Ishikawa (cell line): ENCODE results near the gene ZYX.

ENCODE experiments used
- CEBPB ChIP-seq: IDR thresholded peaks from 2 replicates; pipeline ENCODE4 v1.6.1; 2012
- CREB1 ChIP-seq: IDR thresholded peaks from 2 replicates; pipeline ENCODE4 v1.6.1; 2012; ENCODE audit warnings: low read depth
- EGR1 ChIP-seq: IDR thresholded peaks from 2 replicates; pipeline ENCODE4 v1.6.1; 2012
- EP300 ChIP-seq: IDR thresholded peaks from 2 replicates; pipeline ENCODE4 v1.6.1; 2012; ENCODE audit warnings: borderline replicate concordance
- FOXM1 ChIP-seq: IDR thresholded peaks from 2 replicates; pipeline ENCODE4 v1.6.1; 2012; ENCODE audit warnings: low read depth, borderline replicate concordance
- NFIC ChIP-seq: IDR thresholded peaks from 2 replicates; pipeline ENCODE4 v1.6.1; 2012
- RAD21 ChIP-seq: IDR thresholded peaks from 2 replicates; pipeline ENCODE4 v1.6.1; 2012; ENCODE audit warnings: low read depth
- TAF1 ChIP-seq: IDR thresholded peaks from 2 replicates; pipeline ENCODE4 v1.6.1; 2012; ENCODE audit warnings: low read depth, mild to moderate bottlenecking
- TCF12 ChIP-seq: IDR thresholded peaks from 2 replicates; pipeline ENCODE4 v1.6.1; 2012; ENCODE audit warnings: low read depth
- TEAD4 ChIP-seq: IDR thresholded peaks from 2 replicates; pipeline ENCODE4 v1.6.1; 2012
- YY1 ChIP-seq: IDR thresholded peaks from 2 replicates; pipeline ENCODE4 v1.6.1; 2012; ENCODE audit warnings: low read depth
- ZBTB7A ChIP-seq: IDR thresholded peaks from 2 replicates; pipeline ENCODE4 v1.6.1; 2012; ENCODE audit warnings: low read depth
- TF ChIP-seq, protein P1 (sequence below): IDR thresholded peaks from 2 replicates; pipeline ENCODE4 v1.6.1; 2012
- TF ChIP-seq, protein P2 (sequence below): IDR thresholded peaks from 2 replicates; pipeline ENCODE4 v1.6.1; 2012; ENCODE audit warnings: low read depth, mild to moderate bottlenecking
- TF ChIP-seq, protein P3 (sequence below): IDR thresholded peaks from 2 replicates; pipeline ENCODE4 v1.6.1; 2012

Gene ZYX

DNA sequence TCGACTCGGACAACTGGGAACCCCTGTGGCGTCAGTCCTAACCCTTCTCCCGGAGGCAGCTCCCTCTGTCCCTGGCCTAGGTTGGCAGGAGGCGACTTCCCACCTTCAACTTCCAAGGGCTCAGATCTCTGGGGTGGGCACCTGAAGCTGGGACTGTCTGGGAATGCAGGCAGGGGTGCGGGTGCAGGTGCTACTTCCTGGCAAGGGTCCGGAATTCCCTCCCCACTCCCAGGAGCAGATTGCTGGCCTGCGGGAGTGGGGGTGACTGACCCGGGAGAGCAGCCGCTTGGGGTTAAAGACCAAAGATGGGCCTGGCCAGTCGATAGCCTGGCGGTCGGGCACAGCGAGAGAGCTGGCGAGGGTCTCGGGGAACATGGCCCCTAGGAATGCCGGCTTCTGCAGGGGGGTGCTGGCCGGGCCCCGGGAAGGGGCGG, 27.1 kb downstream of the ZYX start:
- TF ChIP-seq TAF1 (no peak), CEBPB (no peak), RAD21 (no peak), NFIC (no peak), YY1 (no peak), FOXM1 (no peak), EP300 (no peak), CREB1 (no peak)
- TF ChIP-seq, protein P1, sequence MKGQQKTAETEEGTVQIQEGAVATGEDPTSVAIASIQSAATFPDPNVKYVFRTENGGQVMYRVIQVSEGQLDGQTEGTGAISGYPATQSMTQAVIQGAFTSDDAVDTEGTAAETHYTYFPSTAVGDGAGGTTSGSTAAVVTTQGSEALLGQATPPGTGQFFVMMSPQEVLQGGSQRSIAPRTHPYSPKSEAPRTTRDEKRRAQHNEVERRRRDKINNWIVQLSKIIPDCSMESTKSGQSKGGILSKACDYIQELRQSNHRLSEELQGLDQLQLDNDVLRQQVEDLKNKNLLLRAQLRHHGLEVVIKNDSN = no peak
- TF ChIP-seq, protein P2, sequence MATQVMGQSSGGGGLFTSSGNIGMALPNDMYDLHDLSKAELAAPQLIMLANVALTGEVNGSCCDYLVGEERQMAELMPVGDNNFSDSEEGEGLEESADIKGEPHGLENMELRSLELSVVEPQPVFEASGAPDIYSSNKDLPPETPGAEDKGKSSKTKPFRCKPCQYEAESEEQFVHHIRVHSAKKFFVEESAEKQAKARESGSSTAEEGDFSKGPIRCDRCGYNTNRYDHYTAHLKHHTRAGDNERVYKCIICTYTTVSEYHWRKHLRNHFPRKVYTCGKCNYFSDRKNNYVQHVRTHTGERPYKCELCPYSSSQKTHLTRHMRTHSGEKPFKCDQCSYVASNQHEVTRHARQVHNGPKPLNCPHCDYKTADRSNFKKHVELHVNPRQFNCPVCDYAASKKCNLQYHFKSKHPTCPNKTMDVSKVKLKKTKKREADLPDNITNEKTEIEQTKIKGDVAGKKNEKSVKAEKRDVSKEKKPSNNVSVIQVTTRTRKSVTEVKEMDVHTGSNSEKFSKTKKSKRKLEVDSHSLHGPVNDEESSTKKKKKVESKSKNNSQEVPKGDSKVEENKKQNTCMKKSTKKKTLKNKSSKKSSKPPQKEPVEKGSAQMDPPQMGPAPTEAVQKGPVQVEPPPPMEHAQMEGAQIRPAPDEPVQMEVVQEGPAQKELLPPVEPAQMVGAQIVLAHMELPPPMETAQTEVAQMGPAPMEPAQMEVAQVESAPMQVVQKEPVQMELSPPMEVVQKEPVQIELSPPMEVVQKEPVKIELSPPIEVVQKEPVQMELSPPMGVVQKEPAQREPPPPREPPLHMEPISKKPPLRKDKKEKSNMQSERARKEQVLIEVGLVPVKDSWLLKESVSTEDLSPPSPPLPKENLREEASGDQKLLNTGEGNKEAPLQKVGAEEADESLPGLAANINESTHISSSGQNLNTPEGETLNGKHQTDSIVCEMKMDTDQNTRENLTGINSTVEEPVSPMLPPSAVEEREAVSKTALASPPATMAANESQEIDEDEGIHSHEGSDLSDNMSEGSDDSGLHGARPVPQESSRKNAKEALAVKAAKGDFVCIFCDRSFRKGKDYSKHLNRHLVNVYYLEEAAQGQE = no peak

DNA sequence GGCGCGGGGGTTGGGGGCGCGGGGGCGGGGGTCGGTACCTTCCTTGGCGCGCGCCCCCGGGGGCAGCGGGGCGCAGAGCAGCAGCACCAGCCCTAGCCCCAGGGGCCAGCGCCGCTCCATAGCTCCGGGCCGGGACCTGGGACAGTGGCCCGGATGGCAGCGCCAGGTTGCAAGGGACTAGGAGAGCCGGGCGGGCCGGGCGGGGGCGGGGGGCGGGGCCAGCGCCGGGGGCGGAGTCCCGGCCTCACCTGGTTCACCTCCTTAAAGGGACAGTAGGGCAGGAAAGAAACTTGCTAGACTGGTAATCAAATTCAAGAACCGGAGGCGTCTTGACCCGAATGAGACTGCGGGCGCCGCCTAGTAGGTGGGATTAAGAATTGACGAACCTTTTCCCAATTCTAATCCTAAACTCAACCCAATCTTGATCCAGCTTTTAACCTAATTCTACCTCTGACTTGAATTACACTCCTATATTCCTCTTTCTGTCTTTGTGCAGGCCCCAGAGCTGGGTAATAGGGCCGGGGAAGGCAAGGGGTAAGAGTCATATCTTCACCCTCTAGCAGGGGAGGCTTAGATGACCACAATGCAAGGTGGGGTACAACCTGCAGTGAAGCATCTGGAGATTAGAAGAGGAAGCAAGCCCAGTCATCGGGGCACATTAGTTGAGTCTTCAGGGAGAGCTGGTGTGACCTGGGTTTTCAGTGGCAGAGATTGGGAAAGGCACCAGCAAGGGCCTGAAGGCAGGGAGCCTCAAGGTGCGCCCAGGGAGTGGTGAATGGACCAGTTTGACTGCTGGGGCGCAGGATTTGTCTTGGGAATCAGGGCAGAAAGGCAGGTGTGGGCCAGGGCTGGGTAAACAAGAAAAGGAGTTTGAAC, 27.8 kb downstream of the ZYX start, which contains the start of gene EPHA1:
EPHA1 (minus strand) TSS at position 171 of the 876 bp plus-strand sequence; CDS start at position 120, 51 bp downstream.
- TF ChIP-seq, protein P3, sequence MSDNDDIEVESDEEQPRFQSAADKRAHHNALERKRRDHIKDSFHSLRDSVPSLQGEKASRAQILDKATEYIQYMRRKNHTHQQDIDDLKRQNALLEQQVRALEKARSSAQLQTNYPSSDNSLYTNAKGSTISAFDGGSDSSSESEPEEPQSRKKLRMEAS = peak; percentile 45; the same call in 1 of the 2 replicates
- TF ChIP-seq, protein P1 = no peak
- TF ChIP-seq EGR1 = peak; percentile 34
- no peak for TF ChIP-seq TEAD4
- TF ChIP-seq, protein P2 = no peak
- TF ChIP-seq YY1 = no peak
- TF ChIP-seq RAD21 = peak; percentile 60
- no peak for TF ChIP-seq EP300
- TF ChIP-seq CEBPB = no peak
- peak; percentile 48; the same call in 1 of the 2 replicates for TF ChIP-seq TAF1
- TF ChIP-seq TCF12 = no peak; the same call in 1 of the 2 replicates
- no peak for TF ChIP-seq CREB1
- TF ChIP-seq FOXM1 = no peak
- no peak for TF ChIP-seq NFIC
- TF ChIP-seq ZBTB7A = no peak

DNA sequence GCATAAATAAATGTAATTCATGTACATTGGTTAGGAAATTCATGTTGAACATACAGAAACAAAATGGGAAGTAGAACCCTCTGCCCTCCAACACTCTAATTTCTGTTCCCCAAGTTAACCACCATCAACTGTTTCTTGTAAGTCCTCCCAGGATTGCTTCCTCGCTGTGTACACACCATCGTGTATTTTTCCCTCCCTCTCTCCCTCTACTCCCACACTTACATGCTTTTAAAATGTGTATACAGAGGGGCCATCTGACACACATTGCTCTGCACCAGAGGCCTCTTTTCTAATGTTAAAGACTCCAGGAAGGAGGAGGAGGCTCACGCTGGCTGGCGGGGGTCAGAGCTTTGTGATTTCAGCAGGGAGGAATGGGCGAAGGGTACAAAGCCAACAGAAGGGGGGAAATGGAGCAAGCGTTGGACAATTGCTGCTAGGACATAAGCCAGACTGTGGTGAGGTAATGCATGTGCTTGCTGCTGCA, 29.4 kb downstream of the ZYX start:
- TF ChIP-seq CREB1 = no peak

DNA sequence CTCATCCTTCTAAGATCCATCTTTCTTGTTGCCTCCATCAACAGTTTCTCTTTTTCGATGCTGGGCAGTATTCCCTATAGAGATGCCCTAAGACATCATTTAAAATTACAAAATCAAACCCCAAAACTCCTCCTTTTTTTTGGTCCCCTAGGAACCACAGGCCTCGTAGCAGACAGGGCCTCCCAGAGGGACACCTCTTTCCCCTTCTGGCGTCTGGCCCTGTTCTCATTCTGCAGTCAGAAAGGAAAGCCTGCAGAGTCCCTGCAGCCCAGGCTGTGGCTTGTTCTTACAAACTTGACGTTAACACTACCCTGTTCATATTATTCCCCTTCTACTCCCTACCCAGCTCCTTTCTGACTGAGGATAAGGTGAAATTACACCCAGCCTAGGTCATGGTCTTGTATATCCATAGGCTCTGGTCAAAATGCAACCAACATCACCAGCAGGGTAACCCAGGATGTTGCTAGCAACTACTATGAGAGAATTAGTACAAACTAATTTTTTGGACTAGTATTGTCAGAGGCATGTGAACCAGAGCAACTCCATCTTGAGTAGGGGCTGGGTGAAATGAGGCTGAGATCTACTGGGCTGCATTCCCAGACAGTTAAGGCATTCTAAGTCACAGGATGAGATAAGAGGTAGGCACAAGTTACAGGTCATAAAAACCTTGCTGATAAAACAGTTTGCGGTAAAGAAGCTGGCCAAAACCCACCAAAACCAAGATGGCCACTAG, 31.0 kb downstream of the ZYX start:
- TF ChIP-seq ZBTB7A (no peak), NFIC (no peak)
- TF ChIP-seq, protein P1 = no peak

GRCh38 chr7:143413123-143413522, 32.0 kb downstream of the ZYX start:
- TF ChIP-seq, protein P1 = no peak
- no peak for TF ChIP-seq FOXM1
- no peak for TF ChIP-seq TCF12
- TF ChIP-seq, protein P3 = no peak
- no peak for TF ChIP-seq EGR1
- TF ChIP-seq TAF1 = no peak
- no peak for TF ChIP-seq YY1
- TF ChIP-seq, protein P2 = no peak
- no peak for TF ChIP-seq RAD21
- TF ChIP-seq NFIC = no peak
- no peak for TF ChIP-seq CREB1
- TF ChIP-seq CEBPB = no peak
